Esophagus (tissue), 2 donors: ENCODE data around the gene MAN2B2. TPM values are rescaled to one million over a fixed set of nuclear protein-coding genes. Genes with fewer than 3 reads are reported as not detected.
"Not testable (repeated sequence)": the region's sequence is repeated elsewhere in the genome, so short reads cannot be mapped to it uniquely, and the experiment has no call there.

ENCODE experiments used
- H3K27ac ChIP-seq, 2 donors: one replicate each; pipeline ENCODE4 v1.5.1; 2013; ENCODE audit warnings: low read depth in 2 of 2, mild to moderate bottlenecking in 2 of 2, inconsistent platforms in 1 of 2, low read length in 1 of 2, moderate library complexity in 1 of 2
- H3K27me3 ChIP-seq, 2 donors: one replicate each; pipeline ENCODE4 v1.6.1; 2013; ENCODE audit warnings: low read length in 2 of 2, control low read depth in 1 of 2, mild to moderate bottlenecking in 1 of 2; ENCODE audit not compliant: insufficient read depth in 2 of 2, control insufficient read depth in 1 of 2
- H3K36me3 ChIP-seq, 2 donors: one replicate each; pipeline ENCODE4 v1.6.1; 2013; ENCODE audit warnings: low read length in 1 of 2; ENCODE audit not compliant: control insufficient read depth in 2 of 2, insufficient read depth in 2 of 2
- H3K4me1 ChIP-seq, 2 donors: one replicate each; pipeline ENCODE4 v1.6.1; 2013; ENCODE audit warnings: low read length in 1 of 2; ENCODE audit not compliant: control insufficient read depth in 2 of 2, insufficient read depth in 2 of 2
- H3K4me3 ChIP-seq, 2 donors: one replicate each; pipeline ENCODE4 v1.5.1; 2013; ENCODE audit warnings: low read length in 2 of 2, mild to moderate bottlenecking in 2 of 2, low read depth in 1 of 2, moderate library complexity in 1 of 2
- H3K9me3 ChIP-seq, 2 donors: one replicate each; pipeline ENCODE4 v1.6.1; 2013; ENCODE audit warnings: mild to moderate bottlenecking in 2 of 2, low read depth in 1 of 2, low read length in 1 of 2, moderate library complexity in 1 of 2; ENCODE audit not compliant: control insufficient read depth in 2 of 2, insufficient read depth in 1 of 2
- WGBS, 2 donors: extraction: QIAGEN DNeasy Blood & Tissue Kit; methylation state at CpG; one replicate each; pipeline ENCODE4 v1.1.7; 2013; 5-methylcytosine and 5-hydroxymethylcytosine counted together
- polyA plus RNA-seq, 2 donors: library from polyadenylated mRNA; stranded (reverse); fragments of 200-250 nt; gene quantifications; one replicate each; pipeline ENCODE4 v1.2.3, GENCODE V29; 2013
- donor health status: healthy with polysubstance abuse.
- donor health status: Bipolar disorder and iron deficiency.

MAN2B2 gene
- polyA plus RNA-seq, 2 donors, result 6.5 to 7.3 TPM

GRCh38 chr4:6668391-6668790, 93.4 kb downstream of the MAN2B2 start:
- Histone ChIP-seq H3K4me3 (no peak overlapping the region), H3K9me3 (no peaks in the 10 kb centered on the region), H3K4me1 (peaks cover 3 to 13% of the 10 kb centered on the region in 2 donors), H3K27me3 (peaks cover 0 to 4% of the 10 kb centered on the region in 2 donors), H3K36me3 (no peaks in the 10 kb centered on the region), H3K27ac (peak overlapping the region; percentile 8 to 61)
- 70 to 79% methylated on average over 11 of the region's 11 CpGs for WGBS, 2 donors

GRCh38 chr4:6671648-6672047, 96.7 kb downstream of the MAN2B2 start:
- H3K27me3 ChIP-seq, result no peaks in the 10 kb centered on the region
- peaks cover 0 to 2% of the 10 kb centered on the region in 2 donors for H3K36me3 ChIP-seq
- no peak overlapping the region for H3K4me3 ChIP-seq
- H3K9me3 ChIP-seq, result no peaks in the 10 kb centered on the region
- no peak overlapping the region for H3K27ac ChIP-seq
- 66 to 70% methylated on average over 1 of the region's 1 CpG for WGBS, 2 donors
- H3K4me1 ChIP-seq, result peaks cover 2 to 13% of the 10 kb centered on the region in 2 donors

- WGBS, 2 donors, result 94 to 95% methylated on average over 19 of the region's 19 CpGs
- H3K27ac ChIP-seq, result no peak overlapping the region
- no peaks in the 10 kb centered on the region for H3K9me3 ChIP-seq
- no peaks in the 10 kb centered on the region for H3K27me3 ChIP-seq
- peaks cover 0 to 5% of the 10 kb centered on the region in 2 donors for H3K36me3 ChIP-seq
- peaks cover 2 to 16% of the 10 kb centered on the region in 2 donors for H3K4me1 ChIP-seq
- H3K4me3 ChIP-seq, result no peak overlapping the region
Observed at GRCh38 chr4:6672131-6672530, 97.1 kb downstream of the MAN2B2 start.

- not testable (repeated sequence) for H3K27ac ChIP-seq, H3K36me3 ChIP-seq, H3K9me3 ChIP-seq, H3K4me3 ChIP-seq, H3K27me3 ChIP-seq
- 97% methylated on average over 27 to 34 of the region's 34 CpGs for WGBS, 2 donors
- H3K4me1 ChIP-seq, result peaks cover 2 to 16% of the 10 kb centered on the region in 2 donors
Observed at GRCh38 chr4:6672541-6673190, 97.7 kb downstream of the MAN2B2 start.

Other genes with a start within 250 kb of the MAN2B2 start
- gene PPP2R2C, start 102.6 kb upstream of the MAN2B2 start, polyA plus RNA-seq, result 10 to 100 TPM; 23.2 to 26.7 TPM
- 100 to 1,000 TPM; 138 to 236 TPM for gene MRFAP1, start 65.5 kb downstream of the MAN2B2 start, polyA plus RNA-seq
- gene S100P, start 118.7 kb downstream of the MAN2B2 start, polyA plus RNA-seq, result 100 to 1,000 TPM in 1 of 2 donors, 10 to 100 TPM in 1; 60.0 to 290 TPM
- 10 to 100 TPM; 47.1 to 54.9 TPM for gene MRFAP1L1, start 134.7 kb downstream of the MAN2B2 start, polyA plus RNA-seq
- gene BLOC1S4, start 141.0 kb downstream of the MAN2B2 start, polyA plus RNA-seq, result 1 to 10 TPM; 5.4 to 9.9 TPM
- 10 to 100 TPM in 1 of 2 donors, 1 to 10 TPM in 1; 9.3 to 10.5 TPM for gene KIAA0232, start 207.5 kb downstream of the MAN2B2 start, polyA plus RNA-seq